ENCODE results near the gene C5orf22.

DNA sequence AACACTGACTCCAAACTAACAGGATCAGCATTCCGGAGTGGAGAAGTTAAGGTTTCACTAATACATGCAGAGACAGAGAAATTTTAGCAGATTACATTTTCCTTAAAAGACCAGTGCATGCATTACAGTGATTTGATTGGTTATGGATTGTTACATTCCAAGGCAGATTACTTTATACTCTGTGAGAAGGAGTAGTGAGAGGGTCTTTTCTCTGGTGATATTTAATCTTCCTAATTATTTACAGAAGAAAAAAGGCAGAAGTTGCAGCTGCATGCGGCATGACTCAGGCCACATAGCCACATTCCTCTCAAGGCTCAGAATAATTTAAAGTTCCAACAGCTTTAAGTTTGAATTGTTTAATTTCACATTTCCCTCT is 53.8 kb downstream of the C5orf22 start:
- TF ChIP-seq KAT7 (CRISPR knock-in tag; IDR thresholded peaks at IDR 0.05; ENCODE audit: borderline replicate concordance) (no peak), ZNF263 (CRISPR knock-in tag; IDR thresholded peaks at IDR 0.05; ENCODE audit: low read depth) (no peak), E2F5 (CRISPR knock-in tag; IDR thresholded peaks at IDR 0.05) (no peak)
- TF ChIP-seq, protein P1, sequence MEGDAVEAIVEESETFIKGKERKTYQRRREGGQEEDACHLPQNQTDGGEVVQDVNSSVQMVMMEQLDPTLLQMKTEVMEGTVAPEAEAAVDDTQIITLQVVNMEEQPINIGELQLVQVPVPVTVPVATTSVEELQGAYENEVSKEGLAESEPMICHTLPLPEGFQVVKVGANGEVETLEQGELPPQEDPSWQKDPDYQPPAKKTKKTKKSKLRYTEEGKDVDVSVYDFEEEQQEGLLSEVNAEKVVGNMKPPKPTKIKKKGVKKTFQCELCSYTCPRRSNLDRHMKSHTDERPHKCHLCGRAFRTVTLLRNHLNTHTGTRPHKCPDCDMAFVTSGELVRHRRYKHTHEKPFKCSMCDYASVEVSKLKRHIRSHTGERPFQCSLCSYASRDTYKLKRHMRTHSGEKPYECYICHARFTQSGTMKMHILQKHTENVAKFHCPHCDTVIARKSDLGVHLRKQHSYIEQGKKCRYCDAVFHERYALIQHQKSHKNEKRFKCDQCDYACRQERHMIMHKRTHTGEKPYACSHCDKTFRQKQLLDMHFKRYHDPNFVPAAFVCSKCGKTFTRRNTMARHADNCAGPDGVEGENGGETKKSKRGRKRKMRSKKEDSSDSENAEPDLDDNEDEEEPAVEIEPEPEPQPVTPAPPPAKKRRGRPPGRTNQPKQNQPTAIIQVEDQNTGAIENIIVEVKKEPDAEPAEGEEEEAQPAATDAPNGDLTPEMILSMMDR (IDR thresholded peaks at IDR 0.05), result no peak
